OCI-LY1 (cell line): Measurements from ENCODE around the gene TMEM240.
"Not testable (repeated sequence)": the region's sequence is repeated elsewhere in the genome, so short reads cannot be mapped to it uniquely, and the experiment has no call there.

Experiments
- CTCF ChIP-seq: fragments of 200-600 bp; sonication (generic), shearing (Covaris generic); IDR thresholded peaks from 2 replicates; pipeline ENCODE4 v1.5.1; 2017; ENCODE audit warnings: mild to moderate bottlenecking, antibody characterized with exemption, low read length, moderate library complexity, mixed read lengths
- EZH2 ChIP-seq: fragments of 200-600 bp; sonication (generic), shearing (Covaris generic); IDR thresholded peaks from 2 replicates; pipeline ENCODE4 v1.8.0; 2017; ENCODE audit warnings: borderline replicate concordance, mixed run types, mild to moderate bottlenecking, antibody characterized with exemption, low read length, moderate library complexity, mixed read lengths

GRCh38 chr1:1494311-1494710, 46.1 kb downstream of the TMEM240 start:
- TF ChIP-seq CTCF, EZH2: not testable (repeated sequence)
